KBM-7 (cell line): ENCODE data around the gene C22orf23.

Source experiments
- DNase-seq: peaks from one replicate; pipeline ENCODE4 v3.0.0-alpha.2; 2015
- in situ Hi-C: fragments of 300-500 bp; cut with MboI; formaldehyde crosslinking; loops from 2 replicates; pipeline ENCODE4 v1.14.3; 2020; ENCODE audit warnings: low sequenced_read_pairs, low pct_unique_long_range_greater_than_20kb, mixed read lengths

C22orf23 gene

DNA sequence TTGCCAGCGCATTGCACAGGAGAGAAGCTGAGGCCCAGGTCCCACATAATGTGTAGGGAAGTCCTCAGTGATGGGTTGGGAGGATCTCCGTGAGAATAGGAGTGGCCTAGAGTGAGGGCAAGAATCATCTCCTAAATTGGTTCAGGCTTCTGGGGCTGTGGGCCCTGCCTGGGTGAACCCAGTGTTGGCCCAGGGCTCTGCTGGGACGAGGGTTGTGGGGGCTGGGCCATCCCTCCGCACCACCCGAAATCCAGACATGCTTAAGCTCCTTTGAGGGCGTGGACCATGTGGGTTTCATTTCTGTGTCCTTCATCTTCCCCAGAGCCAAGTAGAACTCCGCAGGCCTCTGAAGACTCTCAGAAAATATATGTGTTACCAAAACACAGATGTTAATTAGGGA is 43.6 kb downstream of the C22orf23 start:
- in situ Hi-C loops, result no loop called here

DNA sequence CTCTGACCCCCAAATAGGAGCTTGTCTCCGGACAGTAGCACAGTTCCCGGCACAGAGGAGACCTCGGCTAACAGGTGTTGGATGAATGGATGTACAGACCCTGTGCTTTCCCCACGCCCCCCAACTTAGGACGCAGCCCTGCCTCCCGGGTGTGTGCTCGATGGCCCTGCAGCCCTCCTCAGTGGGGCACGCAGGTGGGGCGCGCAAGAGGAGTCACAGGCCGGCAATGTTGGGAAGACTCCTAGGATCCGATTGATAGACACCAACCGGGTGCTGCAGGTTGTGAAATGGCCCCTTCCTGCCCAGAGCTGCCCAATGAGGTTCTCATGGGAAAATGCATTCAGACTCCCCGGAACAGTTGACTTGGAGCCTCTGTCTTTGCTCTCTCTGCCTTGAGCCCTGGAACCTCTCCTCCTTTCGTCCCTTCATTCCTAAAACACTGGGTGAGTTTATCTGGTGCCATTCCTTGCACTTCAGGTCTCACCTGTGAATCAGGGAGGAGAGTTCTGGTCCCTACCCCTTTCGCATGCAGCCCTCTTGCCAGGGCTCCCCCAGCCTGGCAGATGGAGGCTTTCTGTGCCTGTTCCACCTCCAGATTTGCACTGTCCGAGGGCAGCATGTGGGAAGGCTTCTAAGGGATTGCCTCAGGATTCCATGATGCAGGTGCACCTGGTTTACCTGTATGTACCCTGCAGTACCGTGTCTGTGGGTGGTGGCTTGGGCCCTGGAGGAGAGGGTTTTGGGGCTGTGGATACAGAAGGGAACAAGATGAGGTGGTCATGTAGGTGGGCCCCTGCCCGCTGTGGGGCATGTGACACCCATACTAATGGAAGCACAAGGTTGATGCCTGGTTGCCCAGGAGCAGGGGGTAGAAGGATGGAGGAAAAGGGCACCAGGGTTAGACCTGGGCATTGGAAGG is 46.1 kb downstream of the C22orf23 start:
- in situ Hi-C loops, result no loop called here
- no peak for DNase-seq

More for the DNA sequence above, 43.6 kb downstream of the C22orf23 start:
- DNase-seq, result no peak

DNA sequence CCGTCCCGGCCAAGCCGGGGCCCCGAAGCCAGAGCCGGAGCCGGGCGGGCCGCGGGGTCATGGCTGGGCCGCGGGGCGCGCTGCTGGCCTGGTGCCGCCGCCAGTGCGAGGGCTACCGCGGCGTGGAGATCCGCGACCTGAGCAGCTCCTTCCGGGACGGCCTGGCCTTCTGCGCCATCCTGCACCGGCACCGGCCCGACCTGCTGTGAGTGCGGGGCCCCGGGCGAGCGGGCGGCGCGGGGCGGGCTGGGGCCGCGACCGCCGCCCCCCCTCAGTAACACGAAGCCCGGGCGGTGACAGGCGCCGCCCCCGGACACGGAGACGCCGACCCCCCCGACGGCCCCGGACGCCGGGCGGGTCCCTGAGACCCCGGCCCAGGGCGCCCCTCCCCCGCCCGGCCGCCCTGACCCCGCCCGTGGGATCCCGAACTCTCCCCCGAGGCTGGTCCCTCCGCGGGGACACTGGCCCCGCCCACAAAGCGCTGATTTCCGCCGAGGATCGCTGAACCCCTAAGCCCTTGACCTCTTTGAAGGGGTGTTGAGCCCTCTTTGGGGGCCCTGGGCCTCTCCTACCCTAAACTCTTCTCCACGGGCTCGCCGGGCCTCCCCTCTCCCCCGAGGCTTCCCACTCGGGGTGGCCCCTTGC is 46.9 kb downstream of the C22orf23 start:
- in situ Hi-C loops, result no loop called here
- DNase-seq, result no peak

DNA sequence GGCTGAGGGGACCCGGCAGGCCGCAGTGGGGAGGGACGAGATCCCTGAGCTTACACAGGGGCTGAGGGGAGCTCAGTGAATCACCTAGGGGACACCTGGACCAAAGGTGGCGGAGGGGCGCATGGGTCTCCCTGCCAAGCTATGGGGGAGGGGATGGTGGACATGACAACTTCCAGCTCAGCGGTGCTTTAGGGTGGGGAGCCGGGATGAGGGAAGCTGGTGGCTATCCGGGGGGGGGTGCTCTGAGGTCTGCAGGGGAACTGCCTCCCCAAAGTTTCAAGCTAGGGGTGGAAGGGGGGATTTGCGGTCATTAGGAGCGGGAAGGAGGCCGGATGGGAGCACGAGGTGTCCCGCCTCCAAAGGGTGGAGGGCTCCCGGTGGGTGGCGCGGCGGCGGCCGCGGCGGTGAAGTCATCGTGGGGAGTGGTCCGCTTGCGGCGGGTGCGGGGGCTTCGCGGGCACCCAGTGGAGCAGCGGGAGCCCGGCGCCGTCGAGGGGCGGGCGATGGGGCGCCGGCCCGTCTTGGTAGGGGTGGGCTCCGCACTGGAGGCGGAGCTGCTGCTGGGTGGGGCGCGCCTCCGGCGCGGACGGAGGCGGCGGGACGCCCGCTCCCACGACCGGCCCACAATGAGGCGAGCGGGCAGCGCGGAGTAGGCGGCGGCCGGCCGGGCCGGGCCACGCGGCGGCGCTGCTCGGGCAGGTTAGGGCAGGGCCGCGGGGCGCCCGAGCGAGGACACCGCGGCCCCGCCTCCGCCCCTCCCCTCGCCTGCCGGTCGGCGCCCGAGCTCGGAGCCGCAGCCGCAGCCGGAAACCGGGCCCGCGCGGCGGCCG is 47.7 kb downstream of the C22orf23 start, which contains the start of gene MICALL1:
MICALL1 (plus strand) TSS at position 764 of the 830 bp plus-strand sequence. CDS start 126 bp downstream, outside the sequence.
- in situ Hi-C loops, result no loop called here
- peak; percentile 68 for DNase-seq

DNA sequence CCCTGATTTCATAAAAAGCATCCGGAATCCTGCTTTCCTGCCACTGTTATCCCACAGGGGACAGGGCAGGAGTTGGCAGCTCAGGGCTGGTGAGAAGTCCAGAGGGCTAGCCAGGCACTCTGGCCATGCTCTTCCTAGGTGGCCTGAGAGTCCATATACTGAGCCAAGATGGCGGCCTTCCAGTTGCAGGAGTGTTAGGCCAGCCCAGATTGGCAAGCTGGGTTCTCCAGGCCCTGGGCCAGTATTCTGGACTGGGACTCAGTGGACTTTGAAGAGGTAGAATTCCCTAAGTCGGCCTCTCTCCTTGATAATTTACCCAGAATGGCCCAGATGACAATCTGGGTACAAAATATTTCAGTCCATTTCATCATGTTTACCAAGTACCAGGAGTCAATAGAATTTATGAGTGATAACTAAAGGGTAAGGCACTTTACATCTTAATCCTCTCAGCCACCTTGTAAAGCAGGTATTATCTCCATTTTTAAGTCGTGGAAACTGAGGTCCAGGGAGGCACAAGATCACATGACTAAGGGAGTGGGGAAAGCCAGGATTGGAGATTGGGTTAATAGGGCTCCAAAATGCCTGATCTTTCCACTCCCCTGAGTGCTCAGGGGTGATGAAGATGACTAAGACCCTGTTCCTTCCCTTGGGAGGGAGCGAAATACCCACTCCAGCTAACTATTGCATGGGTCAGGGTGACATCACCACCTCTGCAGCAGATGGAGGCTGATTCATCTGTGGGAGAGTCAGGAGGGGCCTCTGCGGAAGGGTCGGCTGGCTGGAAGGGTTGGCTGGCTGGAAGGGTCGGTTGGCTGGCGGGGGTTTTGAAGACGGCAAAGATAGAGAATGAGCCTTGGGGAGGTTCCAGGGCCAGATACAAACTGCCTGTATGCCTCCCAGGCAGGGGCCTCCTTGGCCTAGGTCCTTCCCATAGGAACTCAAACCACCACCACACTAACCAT is 48.5 kb downstream of the C22orf23 start:
- in situ Hi-C loops, result no loop called here
- DNase-seq, result peak; percentile 31

DNA sequence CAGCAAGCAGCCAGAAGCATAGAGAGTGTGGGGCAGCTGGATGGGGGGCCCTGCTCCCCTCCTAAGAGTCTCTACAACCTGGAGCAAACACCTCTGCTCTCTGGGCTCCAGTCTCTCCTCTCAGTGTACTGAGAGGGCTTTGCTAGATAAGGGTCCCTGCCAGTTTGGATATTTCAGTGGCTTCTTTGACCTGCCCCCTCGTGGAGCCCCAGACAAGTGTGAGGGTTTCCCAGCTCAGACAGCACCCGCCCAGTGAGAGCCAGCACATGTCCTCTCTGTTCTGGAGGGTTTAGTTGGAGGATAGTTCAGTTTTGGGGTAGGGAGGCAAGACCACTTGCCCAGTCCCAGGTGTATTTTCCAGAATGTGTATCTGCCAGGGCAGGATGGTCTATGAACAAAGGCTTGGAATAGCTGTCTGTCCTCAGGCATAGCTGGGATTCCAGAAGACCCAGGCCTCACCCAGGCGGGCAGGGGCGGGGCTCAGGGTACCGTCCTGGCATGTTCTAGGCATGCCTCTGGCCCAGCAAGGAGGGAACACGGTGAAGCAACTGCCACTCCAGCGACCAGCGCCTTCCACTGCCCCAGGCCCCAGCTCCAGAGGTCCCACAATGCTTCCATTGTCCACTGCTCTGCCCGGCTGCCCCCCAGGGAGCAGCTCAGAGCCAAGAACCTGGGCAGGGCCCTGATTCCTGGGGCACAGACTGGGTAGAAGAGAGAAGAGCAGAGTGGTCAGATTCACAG is 54.8 kb downstream of the C22orf23 start:
- DNase-seq, result no peak
- in situ Hi-C loops, result no loop called here

DNA sequence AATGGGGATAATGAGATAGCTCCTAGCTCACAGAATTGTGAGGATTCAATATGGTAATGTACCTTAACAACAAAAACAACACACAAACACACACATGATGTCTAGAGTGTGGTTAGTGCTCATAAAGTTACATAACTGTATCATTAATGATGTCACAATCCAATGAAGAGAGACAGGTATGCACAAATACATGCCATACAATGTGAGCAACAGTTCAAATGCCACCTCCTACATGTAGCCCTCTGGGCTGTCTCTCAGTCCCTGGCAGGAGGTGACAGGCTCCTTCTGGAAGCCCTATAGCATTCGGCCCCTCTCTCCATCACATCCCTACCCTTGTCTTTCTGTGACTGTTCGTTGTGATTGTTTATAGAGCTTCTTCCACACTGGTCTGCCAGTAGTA is 55.6 kb downstream of the C22orf23 start:
- DNase-seq, result no peak
- in situ Hi-C loops, result no loop called here

DNA sequence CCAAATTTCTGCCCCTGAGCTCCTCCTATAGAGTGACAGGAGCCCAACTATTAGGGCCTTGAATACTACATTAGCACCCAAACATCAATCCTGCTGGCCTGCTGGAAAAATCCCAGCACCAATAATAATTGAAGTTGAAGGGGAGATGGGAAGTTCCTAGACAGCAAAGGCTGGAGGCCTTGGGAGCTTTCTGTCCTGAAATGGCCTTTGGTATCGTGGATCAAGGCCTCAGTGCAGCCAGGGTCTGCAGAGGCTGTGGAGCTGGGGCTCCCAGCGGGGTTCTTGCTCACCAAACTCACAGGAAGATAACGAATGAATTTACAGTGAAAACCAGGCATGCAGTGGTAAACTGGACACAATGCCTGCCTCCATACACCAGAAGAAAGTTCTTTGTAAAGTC is 56.5 kb downstream of the C22orf23 start:
- in situ Hi-C loops, result no loop called here
- DNase-seq, result no peak

DNA sequence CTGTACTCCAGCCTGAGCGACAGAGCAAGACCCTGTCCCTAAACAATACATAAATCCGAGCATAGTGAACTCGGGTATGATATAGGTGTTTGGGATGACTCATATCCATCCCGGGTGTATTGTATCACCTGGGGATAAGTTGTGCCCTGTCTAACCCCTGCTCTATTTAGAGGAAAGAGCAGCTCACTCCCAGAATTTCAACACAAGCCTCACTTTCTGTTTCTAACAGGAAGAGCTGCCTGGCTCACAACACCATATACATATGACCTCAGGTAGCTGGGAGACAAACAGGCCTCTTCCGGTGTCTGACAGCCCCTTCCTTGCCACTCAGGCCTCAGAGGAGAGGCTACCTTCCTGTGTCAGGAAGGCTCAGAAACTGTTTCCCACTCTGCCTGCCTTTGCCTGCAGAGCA is 57.2 kb downstream of the C22orf23 start:
- peak; percentile 70 for DNase-seq
- in situ Hi-C loops, result no loop called here

DNA sequence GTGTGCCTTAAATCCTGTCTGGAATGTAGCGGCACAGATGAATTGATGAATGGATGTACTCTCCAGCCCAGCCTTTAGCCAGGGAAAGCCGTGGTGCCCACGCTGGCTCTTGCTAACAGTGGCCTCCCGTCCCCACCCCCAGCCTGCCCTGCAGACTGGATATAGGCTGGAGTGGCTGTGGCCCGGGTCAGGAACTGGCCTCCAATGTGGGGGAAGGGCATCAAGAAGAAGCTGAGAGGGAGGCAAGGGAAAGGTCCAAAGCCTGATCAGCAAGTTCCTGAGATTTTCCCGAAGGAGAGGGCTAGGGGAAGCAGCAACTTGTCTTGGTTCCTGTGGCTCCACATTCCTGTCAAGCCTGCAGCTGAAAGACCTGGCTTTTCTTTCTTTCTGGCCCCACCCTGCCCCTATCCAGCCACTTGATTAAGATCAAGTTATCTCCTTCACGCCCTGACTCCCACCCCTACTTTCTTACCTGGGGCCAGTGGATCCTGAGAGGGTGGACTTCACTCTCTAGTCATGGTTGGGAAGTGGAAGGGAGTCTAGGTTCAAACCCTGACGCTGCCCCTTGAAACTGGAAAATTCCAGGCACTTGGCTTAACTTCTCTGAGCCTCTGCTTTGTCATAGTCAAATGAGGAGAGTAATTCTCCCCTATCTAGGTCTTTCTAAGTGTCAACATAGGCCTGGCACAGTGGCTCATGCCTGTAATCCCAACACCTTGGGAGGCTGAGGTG is 58.3 kb downstream of the C22orf23 start:
- no peak for DNase-seq
- in situ Hi-C loops, result no loop called here

DNA sequence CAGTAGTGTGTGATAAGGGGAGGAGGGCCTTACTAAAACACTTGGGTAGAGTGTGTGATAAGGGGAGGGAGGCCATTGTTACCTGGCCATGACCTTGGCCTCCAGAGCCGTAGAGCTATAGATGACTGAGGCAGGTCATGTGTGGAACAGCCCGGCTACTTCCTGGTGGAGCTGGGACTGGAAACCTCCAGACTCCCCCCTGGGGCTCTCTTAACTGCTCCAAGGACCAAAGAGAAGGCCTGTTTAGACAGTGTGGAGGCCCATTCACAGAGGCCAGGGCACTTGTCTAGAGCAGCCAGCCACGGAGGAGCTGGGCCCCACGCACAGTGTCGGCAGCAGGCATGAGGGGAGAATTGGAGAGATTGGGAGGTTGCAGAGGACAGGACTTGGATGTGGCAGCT is 59.8 kb downstream of the C22orf23 start:
- no peak for DNase-seq
- in situ Hi-C loops, result no loop called here
